ENCODE results near the gene AHI1.

The AHI1 gene

DNA sequence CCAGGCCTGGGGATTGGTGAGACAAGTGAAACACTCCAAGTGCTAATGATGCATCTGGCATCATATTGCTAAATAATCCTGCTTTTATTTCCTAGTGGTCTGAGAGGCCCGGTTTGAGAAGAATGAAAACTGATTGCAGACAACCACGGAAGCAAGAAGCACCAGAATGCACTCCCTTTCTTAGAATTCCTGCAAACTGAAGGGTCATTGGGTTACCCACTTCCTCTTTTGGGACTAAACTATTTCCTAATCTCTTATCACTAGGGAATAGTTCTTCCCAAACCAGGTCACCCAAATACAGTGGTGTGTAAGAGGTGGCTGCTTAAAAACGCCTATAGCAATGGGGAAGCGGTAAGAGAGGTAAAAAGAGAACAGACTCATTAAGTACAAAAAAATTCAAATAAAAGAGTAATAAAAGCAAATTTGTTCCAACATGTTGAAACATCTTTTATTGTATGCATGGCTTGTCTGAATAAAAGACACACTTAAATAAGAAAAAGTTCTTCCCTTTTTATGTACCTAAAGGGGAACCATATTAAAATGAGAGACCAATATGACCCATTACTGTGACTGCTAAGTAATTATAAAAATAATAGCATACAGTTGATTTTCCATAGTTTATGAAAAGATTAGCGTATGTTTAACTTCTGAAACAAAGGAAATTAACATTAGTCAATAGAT, 190.7 kb downstream of the AHI1 start:
- H3K4me3 ChIP-seq (ENCODE audit: low read depth, low read length), result no peak overlapping the region
- DNase-seq (ENCODE audit: low read depth), result peak; percentile 96
- TF ChIP-seq MYC (IDR thresholded peaks at IDR 0.05; ENCODE audit: low read depth, low read length) (no peak), POLR2A (IDR thresholded peaks at IDR 0.05; ENCODE audit: extremely low read depth, insufficient read length) (no peak)
- TF ChIP-seq, protein P1, sequence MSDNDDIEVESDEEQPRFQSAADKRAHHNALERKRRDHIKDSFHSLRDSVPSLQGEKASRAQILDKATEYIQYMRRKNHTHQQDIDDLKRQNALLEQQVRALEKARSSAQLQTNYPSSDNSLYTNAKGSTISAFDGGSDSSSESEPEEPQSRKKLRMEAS (IDR thresholded peaks at IDR 0.05; ENCODE audit: low read depth, low read length), result peak; percentile 42
- TF ChIP-seq, protein P2, sequence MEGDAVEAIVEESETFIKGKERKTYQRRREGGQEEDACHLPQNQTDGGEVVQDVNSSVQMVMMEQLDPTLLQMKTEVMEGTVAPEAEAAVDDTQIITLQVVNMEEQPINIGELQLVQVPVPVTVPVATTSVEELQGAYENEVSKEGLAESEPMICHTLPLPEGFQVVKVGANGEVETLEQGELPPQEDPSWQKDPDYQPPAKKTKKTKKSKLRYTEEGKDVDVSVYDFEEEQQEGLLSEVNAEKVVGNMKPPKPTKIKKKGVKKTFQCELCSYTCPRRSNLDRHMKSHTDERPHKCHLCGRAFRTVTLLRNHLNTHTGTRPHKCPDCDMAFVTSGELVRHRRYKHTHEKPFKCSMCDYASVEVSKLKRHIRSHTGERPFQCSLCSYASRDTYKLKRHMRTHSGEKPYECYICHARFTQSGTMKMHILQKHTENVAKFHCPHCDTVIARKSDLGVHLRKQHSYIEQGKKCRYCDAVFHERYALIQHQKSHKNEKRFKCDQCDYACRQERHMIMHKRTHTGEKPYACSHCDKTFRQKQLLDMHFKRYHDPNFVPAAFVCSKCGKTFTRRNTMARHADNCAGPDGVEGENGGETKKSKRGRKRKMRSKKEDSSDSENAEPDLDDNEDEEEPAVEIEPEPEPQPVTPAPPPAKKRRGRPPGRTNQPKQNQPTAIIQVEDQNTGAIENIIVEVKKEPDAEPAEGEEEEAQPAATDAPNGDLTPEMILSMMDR (IDR thresholded peaks at IDR 0.05; ENCODE audit: low read depth, low read length), result no peak

DNA sequence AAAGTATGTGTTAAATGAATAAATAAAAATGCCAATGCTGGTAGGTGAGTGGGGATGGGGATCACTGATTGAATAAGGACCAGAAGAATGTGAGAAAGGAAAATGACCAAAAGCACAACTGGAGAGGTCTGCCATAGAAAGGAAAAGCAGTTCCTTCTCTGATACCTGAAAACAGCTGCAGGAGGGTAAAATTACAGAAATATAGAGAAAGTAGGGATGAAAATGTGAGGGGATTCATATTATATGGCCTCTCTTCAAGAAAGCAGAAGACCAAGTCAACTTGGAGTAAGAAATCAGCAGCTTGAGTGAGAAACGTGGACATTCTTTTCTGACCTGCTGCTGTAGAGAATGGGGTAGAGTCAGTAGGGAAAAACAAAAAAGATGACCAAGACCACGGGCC, 191.4 kb downstream of the AHI1 start:
- TF ChIP-seq, protein P1 (IDR thresholded peaks at IDR 0.05; ENCODE audit: low read depth, low read length), result no peak
- TF ChIP-seq, protein P2 (IDR thresholded peaks at IDR 0.05; ENCODE audit: low read depth, low read length), result no peak
- no peak; the same call in 1 of the 2 replicates for TF ChIP-seq MYC (IDR thresholded peaks at IDR 0.05; ENCODE audit: low read depth, low read length)
- TF ChIP-seq POLR2A (IDR thresholded peaks at IDR 0.05; ENCODE audit: extremely low read depth, insufficient read length), result no peak
- no peak for DNase-seq (ENCODE audit: low read depth)
- no peak overlapping the region for H3K4me3 ChIP-seq (ENCODE audit: low read depth, low read length)

DNA sequence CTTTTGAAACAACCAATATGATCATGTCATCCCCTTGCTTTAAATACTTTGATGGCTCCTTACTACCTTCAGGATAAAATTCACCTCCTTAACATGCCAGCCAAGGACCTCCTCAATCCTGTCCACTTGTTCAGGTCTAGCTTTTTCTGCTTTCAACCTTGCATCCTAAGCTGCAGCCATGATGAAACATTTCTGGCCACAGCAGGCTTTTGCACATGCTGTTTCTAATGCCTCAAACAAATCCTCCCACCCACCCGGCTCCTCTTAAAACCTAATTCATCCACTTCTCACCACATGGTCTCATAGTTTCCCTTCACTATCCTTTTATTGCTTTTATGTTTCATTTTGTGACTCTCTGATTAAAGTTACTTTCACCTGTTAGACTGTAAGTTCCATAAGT, 191.9 kb downstream of the AHI1 start:
- TF ChIP-seq, protein P1 (IDR thresholded peaks at IDR 0.05; ENCODE audit: low read depth, low read length), result peak; percentile 80
- TF ChIP-seq MYC (IDR thresholded peaks at IDR 0.05; ENCODE audit: low read depth, low read length), result peak; percentile 69
- TF ChIP-seq, protein P2 (IDR thresholded peaks at IDR 0.05; ENCODE audit: low read depth, low read length), result no peak
- DNase-seq (ENCODE audit: low read depth), result peak; percentile 89
- no peak overlapping the region for H3K4me3 ChIP-seq (ENCODE audit: low read depth, low read length)

DNA sequence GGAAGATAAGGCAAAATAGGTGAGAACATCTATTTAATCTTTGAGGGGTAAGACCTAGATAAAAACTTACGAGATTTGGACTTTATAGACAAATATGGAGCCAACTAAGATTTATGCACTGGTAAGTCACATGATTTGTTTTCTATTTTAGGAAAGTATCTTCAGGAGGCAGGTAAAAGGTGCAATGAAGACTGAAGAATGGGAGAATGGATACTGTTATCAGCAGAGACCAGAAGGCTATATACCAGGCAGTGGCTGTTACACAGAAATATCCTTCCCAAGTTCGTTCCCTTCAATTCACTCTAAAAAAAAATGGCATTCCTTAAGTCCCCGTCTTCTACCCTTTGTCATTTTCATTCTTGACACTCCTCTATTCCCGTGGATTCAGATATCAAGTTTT, 192.7 kb downstream of the AHI1 start:
- H3K4me3 ChIP-seq (ENCODE audit: low read depth, low read length), result no peak overlapping the region
- DNase-seq (ENCODE audit: low read depth), result no peak
- TF ChIP-seq POLR2A (IDR thresholded peaks at IDR 0.05; ENCODE audit: extremely low read depth, insufficient read length) (no peak), MYC (IDR thresholded peaks at IDR 0.05; ENCODE audit: low read depth, low read length) (no peak)
- TF ChIP-seq, protein P1 (IDR thresholded peaks at IDR 0.05; ENCODE audit: low read depth, low read length), result no peak
- TF ChIP-seq, protein P2 (IDR thresholded peaks at IDR 0.05; ENCODE audit: low read depth, low read length), result no peak

DNA sequence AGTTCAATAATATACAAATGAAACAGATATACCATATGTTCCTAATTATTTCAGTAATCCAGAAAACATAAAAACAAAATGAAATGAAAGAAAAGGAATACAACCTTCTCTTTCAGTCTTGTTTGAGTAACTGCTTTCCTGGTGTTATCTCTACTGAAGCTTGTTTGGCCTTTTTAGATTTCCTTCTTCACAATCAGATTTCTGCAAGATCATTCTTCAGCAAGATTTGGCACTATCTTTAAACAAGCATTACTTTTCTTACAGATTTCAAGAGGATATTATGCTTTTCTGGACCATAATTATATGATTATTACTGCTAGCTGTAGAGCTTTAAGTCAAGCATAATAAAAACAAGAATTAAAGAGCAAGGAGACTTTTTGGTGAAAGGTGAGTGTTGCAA, 196.2 kb downstream of the AHI1 start:
- no peak for DNase-seq (ENCODE audit: low read depth)
- TF ChIP-seq POLR2A (IDR thresholded peaks at IDR 0.05; ENCODE audit: extremely low read depth, insufficient read length) (no peak), MYC (IDR thresholded peaks at IDR 0.05; ENCODE audit: low read depth, low read length) (no peak)
- TF ChIP-seq, protein P2 (IDR thresholded peaks at IDR 0.05; ENCODE audit: low read depth, low read length), result no peak
- TF ChIP-seq, protein P1 (IDR thresholded peaks at IDR 0.05; ENCODE audit: low read depth, low read length), result no peak
- H3K4me3 ChIP-seq (ENCODE audit: low read depth, low read length), result no peak overlapping the region
